Stimulated activated CD8-positive, alpha-beta memory T cell treated with anti-CD3 and anti-CD28 coated beads, Interleukin-7, amount 100 ng/mL, for 24 hours (primary cell): Measurements from ENCODE around the gene DACT3.

Experiments
- DNase-seq: peaks from one replicate; pipeline ENCODE4 v3.0.0-alpha.2; 2020; ENCODE audit warnings: low read depth

The DACT3 gene

DNA sequence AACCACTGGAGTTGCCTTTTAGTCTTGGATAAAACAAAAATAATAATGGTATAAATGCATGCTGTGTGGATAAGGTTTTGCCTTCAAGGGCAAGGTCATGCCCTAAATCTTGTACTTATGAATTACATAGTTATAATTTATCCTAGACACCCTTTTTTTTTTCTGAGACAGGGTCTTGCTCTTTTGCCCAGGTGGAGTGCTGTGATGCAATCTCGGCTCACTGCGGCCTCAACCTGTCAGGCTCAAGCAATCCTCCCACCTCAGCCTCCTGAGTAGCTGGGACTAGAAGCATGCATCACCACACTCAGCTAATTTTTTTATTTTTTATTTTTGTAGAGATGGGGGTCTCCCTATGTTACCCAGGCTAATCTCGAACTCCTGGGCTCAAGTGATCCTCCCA lies 7.7 kb upstream of the DACT3 start:
- DNase-seq, result no peak

DNA sequence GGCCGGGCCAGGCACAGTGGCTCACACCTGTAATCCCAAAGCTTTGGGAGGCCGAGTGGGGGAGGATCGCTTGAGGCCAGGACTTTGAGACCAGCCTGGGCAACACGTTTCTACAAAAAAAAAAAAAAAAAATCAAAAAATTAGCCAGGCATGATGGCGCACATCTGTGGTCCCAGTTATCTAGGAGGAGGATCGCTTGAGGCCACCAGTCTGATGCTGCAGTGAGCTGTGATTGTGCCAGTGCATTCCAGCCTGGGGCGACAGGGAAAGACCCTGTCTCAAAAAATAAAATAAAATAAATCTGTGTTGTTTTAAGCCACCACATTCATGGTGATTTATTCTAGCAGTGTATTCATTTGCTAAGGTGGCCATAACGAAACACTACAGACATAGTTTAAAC lies 4.1 kb upstream of the DACT3 start:
- no peak for DNase-seq

- peak; percentile 33 for DNase-seq
Measured at GRCh38 chr19:46661735-46662592, 982 bp upstream of the DACT3 start.

DNA sequence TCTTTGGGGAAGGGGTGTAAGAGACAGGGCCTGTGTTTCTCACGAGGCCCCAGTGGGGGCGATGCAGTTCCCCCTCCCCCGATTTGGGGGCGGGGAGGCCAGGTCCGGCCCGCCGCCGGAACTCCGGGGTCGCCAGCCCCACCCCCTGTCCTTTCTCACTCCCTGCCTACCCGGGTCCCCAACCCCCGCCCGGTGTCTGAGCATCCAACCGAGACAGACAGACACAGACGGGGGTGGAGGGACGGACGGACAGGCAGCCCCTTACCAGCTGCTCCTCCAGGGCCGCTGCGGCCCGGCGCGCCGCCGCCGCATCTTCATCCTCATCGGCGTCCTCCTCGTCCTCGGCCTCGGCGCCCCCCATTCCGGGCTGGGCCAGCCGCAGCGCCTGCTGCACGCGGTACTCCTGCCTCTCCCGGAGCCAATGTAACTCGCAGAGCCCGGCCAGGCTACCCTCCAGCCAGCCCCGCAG lies 397 bp downstream of the DACT3 start:
- no peak for DNase-seq

DNA sequence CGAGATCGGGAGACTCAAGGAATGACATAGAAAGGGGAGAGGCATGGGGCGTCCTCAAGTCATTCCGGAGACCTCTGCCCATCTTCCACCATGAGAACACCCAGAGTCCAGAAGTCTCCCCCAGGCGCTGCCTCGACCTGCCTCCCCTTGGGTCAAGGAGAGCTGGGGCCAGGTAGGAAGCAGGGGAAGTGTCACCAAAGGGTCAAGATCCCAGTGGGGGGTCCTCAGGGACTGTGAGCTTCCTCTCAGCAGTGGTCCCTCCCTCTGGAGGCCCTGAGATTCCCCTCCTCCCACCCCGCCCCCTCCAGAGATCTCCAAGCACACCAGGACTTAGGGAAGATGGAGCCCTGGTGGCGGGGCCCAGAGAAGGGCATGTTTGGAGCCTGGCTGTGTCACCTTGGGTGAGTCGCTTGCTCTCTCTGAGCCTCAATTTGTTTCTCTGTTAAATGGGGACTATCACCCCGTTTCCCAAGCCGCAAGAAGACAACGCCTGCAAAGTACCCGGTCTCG lies 919 bp downstream of the DACT3 start:
- no peak for DNase-seq

DNA sequence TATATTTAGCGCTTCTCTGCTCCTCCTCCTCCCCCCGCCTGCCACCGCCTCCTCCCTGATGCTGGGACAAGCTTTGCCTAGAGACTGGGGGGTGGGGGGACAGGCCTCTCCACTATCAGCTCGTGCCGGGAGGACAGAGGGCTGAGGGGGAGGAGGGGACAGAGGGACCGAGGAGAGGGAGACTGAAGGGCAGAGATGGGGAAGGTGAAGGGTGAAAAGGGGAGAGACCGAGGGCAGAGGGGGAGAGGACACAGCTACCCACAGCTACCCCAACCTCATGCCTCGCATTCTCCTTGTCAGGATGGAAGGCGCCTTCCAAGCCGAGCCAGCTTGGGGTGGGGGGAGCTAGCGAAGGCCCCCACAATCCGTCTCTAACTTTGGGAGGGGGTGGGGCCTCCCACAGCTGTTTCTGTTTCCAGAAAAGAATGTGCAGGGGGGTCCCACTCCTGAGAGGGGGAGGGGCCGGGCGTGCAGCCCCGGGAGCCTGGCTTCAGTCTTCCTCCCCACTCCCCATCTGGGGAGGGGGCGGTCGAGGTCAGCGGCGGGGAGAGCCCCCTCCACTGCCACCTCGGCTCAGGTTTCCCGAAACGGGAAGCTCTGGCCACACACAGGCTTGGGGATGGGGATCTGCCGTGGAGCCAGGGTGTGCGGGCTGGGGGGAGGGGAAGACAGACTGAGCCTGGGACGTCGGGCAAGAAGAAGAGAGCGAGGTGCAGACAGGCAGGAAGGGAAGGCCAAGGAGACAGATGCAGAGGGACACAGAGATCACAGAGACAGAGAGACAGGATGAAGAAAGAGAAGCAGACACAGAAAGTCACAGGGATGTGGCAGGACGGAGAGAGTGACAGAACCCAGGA lies 1.6 kb downstream of the DACT3 start:
- no peak for DNase-seq

- DNase-seq, result no peak
Measured at GRCh38 chr19:46656541-46656940, 4.4 kb downstream of the DACT3 start.

GRCh38 chr19:46654621-46655152 lies 6.3 kb downstream of the DACT3 start:
- no peak for DNase-seq

DNA sequence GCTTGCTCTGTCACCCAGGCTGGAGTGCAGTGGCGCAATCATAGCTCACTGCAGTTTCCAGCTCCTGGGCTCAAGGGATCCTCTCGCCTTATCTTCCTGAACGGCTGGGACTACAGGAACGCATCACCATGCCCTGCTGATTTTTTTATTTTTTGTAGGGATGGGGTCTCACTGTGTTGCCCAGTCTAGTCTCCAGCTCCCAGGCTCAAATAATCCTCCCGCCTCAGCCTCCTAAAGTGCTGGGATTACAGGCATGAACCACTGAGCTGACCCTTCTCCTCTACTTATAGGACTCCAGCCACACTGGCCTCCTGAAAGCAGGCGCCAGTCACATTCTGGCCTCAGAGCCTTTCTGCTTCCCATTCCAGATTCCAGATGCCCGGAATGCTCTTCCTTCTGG lies 10.5 kb downstream of the DACT3 start:
- DNase-seq, result no peak

GRCh38 chr19:46648961-46649960 lies 11.7 kb downstream of the DACT3 start:
- no peak for DNase-seq

GRCh38 chr19:46648060-46648960 lies 12.7 kb downstream of the DACT3 start:
- DNase-seq, result no peak

- DNase-seq, result no peak
Measured at GRCh38 chr19:46646402-46646801, 14.6 kb downstream of the DACT3 start.

GRCh38 chr19:46644720-46645119 lies 16.3 kb downstream of the DACT3 start:
- no peak for DNase-seq

- no peak for DNase-seq
Measured at GRCh38 chr19:46640656-46641055, 20.3 kb downstream of the DACT3 start.

- DNase-seq, result no peak
Measured at GRCh38 chr19:46639358-46640182, 21.4 kb downstream of the DACT3 start.

GRCh38 chr19:46637224-46637623 lies 23.8 kb downstream of the DACT3 start:
- DNase-seq, result no peak

DNA sequence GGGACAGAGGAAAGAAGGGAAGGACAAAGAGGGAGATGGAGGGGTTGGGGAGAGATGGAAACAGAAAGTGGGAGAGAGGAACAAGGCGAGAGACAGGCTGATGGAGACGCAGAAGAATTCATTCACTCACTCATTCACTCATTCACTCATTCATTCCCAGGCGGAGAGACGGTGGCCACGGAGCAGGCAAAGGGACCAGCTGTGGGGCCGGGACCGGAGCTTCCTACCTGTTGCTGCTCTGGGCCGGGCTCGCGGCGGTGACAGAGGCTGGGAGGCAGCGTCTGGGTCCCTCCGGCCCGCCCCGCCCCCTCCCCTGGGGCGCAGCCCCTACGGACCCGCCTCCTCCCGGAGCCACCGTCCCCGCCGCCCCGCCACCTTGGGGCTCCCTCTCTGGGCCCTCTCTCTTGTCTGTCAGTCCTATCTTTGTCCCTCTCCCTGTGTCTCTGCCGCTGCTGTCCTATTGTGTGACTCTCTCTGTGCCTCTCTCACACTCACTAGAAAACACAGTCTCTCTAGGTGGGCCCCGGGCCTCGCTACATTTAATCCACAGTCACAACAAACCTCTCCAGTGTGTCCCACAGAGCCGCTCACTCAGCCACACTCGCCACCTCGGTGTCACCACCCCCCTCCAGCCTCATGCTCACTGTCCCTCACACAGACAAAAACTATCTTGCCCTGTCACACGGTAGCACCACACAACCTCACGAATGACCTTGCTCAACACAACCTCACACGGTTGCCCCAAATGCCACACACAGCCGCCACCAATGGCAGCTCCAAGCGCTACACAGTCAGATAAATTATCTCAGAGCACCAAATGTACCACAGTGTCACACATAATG lies 24.8 kb downstream of the DACT3 start, which contains the start of gene GNG8:
GNG8 (minus strand) TSS at position 283 of the 842 bp plus-strand sequence. CDS start 1,520 bp downstream, outside the sequence.
- DNase-seq, result no peak

DNA sequence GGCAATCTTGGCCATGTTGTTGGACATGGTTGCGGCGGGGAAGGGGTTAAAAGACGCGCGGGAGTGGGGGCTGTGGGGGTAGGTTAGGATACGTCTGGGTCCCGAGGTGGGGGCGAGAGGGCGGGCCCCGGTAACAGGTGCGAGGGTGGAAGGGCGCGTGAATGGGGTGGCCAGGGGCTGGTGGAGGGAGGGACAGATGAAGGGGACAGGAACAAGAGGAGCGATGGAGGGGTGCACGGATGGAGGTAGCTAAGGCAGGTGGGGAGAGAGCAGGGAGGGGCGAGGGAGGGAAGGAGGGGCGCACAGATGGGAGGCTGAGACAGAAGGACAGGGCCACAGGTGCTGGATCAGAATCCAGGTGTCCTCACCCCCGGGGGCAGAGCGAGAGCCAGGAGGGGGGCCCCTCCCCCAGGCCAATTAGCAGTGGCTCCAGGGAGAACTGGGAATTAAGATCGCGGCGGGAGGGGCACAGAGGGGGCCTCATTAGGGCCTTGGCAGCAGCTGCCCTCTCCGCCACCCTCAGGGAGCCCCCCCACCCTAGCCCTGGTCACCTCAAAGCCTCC lies 26.2 kb downstream of the DACT3 start:
- no peak for DNase-seq
